ENCODE data around the gene CD8A. TPM values are rescaled to one million over a fixed set of nuclear protein-coding genes. Genes with fewer than 3 reads are reported as not detected.

The CD8A gene
- total RNA-seq, 1 donor from 2014 or later, result 0.62 TPM

DNA sequence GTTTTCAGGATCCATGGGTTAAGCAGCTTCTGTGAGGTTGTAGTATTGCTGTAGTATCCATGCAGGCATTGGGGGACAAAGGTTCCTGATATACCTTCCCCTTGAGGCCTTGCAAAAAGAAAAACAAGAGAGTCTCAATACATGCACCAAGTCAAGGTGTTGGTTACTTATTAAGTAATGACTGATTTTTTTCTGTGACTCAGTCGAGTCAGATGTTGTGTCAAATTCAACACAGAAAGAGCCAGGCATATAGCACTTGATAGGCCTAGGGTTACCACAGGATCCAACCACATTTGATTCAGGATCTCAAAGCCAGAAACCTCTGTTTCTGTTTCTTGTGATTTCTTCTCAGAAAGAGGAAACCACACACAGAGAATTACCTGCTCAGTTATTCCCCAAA is 24.9 kb upstream of the CD8A start:
- no peak for DNase-seq (ENCODE audit: low spot score)
- intact Hi-C loops (cut with DNase I), result no loop called here

DNA sequence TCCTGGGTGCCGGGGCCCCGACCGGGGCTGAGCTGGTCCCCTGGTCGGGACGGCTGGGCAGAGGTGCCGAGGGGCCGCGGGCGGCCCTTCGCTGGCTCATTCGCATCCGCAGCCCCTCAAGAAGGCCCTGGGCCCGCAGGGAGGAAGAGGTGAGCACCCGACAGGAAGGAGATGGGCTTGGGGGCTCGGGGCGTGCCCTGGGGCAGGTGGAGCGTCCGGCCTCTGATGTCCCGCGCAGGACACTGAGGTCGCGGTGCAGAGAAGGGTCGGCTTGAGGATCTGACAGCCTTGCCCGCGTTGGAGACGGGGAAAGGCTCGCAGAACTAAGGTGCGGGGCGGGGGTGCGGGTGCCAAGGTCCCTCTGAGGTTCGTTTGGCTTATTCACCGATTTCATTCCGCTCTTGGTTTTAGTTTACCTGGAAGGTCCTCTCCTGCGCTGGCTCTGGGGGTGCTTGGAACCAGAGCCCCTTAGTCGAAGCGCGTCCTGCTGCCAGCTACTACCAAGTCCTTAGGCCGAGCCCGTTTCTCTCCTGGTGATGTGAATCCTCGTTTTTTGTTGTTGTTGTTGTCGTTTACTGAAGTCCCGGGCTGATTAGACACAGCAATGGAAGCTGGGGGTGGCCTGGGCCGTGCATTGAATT is 18.9 kb upstream of the CD8A start:
- intact Hi-C loops (cut with DNase I), result no loop called here
- DNase-seq (ENCODE audit: low spot score), result no peak

DNA sequence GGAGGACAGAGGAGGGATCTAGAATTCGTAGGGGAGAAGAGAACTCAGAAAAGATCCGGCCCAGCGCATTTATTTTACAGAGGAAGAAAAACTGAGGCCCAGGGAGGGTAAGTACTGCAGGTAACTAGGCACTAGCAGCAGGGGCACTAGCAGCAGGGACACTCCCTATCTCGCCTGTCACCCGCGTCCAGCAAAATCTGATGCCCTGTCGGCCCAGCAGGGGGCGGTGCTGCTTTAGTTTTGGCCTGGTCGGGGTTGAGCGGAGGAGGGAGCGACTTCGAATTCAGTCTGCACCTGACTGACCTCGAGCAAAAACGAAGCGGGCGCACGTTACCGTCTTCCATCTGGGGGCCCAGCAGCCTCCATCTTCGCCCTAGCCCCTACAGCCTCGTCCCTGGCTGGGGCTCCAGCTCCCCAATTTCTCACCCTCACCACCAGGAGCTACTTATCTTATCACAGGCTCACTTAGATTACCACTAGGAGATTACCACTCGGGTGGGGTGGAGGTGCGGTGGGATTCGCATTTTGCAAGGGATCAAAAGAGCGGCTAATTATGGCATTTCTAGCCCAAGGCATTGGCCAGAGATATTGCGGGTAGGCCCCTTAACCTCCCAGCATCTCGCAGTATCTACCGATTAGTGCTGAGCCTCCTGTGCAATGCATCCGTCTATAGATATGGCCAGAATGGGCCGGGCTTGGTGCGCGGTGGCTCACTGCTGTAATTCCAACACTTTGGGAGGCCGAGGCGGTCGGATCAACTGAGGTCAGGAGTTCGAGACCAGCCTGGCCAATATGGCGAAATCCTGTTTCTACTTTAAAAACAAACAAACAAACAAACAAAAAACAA is 17.8 kb upstream of the CD8A start:
- intact Hi-C loops (cut with DNase I), result no loop called here

DNA sequence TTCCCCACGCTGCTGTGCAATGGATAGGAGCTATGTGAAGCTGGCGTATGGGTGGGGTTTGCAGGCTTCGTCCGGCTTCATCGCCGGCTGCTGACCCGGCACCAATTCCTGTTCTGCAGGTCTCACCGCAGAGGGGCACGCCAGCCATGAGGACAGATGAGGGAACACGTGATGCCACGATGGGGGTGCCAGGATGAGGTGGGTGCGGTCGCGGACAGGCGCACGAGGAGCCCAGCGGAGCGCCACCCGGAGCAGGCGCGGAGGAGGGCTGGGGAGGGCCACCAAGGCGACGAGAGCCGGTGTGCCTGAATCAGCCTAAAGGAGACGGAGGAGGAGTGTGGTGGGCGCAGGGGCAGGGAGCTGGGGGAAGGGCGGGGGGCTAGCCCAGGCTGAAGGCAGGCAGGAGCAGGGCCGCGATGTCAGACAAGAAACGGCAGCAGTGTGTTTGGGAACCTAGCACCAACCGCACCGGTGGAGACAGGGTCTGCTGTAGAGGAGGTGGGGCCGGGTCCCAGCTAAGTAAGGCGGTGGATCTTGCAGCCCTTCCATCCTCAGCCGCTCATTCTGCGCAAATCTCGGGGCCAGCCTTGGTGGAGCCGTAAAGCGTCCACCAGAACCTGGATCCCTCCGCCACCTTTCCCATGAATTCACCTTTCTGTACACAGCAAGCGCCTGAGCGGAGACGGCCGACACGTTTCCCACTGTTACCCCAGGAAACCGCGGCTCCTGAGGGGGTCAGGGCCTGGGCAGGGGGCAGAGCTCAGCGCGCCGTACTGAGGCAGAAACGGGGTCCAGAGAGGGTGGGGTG is 17.0 kb upstream of the CD8A start:
- no peak for DNase-seq (ENCODE audit: low spot score)
- intact Hi-C loops (cut with DNase I), result no loop called here

More for the DNA sequence above, 17.8 kb upstream of the CD8A start:
- peak; percentile 94 for DNase-seq (ENCODE audit: low spot score)

DNA sequence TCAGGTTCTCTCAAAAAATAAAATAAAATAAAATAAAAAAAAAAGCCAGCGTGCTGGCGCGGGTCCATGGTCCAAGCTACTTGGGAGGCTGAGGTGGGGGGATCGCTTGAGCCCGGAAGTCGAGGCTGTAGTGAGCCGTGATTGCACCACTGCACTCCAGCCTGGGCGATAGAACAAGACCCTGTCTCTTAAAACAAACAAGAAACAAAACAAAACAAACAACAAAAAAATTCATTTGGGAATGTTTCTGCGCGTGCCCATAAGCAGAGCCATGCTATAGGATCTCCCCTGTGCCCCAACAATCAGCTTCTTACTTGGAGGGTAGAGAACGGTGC is 16.4 kb upstream of the CD8A start:
- intact Hi-C loops (cut with DNase I), result no loop called here
- no peak for DNase-seq (ENCODE audit: low spot score)

DNA sequence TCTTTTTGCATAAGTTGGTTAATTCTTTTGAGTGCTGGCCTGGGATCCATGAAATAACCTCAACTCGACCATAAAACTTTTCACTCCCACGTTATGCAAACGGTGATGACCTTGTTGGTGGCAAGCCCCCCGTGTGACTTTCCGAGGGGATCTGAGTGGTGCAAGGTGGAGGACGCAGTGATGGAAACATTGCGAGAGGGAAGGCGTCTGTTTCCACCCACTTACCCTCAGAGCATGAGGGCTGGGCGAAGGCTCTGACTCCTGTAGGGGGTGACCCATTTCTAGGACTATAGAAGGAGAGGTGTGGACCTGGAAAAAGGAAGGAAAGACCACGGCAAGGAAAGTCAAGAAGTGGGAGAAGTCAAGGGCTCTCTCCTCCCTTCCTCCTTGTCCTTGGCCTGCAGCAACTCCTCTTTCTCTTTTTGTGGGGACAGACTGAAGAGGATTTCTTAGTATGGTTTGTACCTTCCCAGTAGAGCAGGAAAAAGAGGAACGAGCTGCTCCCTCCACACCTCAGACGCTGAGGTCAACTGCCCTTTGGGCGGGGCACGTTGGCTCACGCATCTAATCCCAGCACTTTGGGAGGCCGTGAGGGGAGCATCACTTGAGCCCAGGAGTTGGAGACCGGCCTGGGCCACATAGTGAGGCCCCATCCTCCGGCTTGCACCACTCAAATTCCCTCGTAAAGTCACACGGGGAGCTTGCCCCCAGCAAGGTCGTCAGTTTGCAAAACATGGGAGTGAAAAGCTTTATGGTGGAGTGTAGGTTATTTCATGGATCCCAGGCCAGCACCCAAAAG is 15.5 kb upstream of the CD8A start:
- intact Hi-C loops (cut with DNase I), result no loop called here
- no peak for DNase-seq (ENCODE audit: low spot score)

DNA sequence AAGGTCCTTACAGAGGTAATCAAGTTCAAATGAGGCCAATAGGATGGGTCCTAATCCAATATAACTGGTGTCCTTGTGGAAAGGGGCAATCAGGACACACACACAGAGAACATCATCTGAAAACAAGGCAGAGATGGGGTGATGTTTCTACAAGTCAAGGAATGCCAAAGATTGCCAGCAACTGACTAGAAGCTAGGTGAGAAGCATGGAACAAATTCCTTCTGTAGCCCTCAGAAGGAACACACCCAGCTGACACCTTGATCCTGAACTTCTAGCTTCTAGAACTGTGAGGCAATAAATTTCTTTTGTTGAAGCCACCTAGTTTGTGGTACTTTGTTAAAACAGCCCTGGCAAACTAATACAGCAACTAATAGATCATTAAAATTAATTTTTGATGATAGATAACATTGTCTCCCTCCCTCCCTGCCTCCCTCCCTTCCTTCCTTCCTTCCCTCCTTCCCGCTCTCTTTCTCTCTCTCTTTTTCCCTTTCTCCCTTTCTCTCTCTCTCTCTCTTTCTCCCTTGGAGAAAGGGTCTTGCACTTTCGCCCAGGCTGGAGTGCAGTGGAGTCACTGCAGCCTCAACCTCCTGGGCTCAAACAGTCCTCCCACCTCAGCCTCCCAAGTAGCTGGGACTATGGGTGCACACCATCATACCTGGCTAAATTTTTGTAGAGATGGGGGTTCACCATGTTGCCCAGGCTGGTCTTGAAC is 10.3 kb upstream of the CD8A start:
- intact Hi-C loops (cut with DNase I), result no loop called here
- no peak for DNase-seq (ENCODE audit: low spot score)

DNA sequence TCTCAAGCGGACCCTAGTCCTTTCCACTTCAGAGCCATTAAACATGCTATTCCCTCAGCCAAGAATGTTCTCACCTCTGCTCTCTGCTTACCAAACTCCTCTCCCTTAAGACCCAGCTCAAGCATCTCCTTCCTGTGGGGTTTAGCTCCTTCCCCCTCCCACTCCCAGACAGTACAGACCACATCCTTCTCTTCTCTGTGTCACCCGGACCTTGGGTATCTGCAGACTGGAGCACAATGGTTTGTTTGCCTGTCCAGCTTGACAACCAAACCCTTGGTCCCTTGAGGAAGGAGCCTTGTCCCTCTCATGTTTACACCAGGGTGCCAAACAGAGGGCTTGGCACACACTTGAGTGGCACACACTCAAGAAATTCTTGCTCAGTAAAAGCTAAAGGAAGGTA is 4.1 kb upstream of the CD8A start:
- DNase-seq (ENCODE audit: low spot score), result no peak
- intact Hi-C loops (cut with DNase I), result no loop called here

DNA sequence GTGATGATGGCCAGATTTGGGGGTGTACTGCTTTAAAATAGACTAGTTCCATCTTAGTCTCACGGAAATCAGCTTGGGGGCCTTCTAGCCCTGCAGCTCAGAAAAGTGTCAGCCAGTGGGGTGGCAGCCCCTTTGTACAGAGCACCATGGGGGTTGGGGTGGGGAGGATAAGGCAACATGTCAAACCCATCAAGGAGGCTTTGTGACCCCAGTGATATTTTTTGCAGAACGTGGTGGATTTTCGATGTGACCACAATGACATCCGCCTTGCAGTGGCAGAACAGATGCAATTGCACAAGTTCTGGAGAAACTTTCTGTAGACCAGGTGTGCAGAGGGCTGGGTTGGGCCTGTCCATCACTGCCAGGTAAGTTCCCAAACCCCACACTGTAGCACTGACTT is 3.0 kb upstream of the CD8A start:
- no peak for DNase-seq (ENCODE audit: low spot score)
- intact Hi-C loops (cut with DNase I), result no loop called here

DNA sequence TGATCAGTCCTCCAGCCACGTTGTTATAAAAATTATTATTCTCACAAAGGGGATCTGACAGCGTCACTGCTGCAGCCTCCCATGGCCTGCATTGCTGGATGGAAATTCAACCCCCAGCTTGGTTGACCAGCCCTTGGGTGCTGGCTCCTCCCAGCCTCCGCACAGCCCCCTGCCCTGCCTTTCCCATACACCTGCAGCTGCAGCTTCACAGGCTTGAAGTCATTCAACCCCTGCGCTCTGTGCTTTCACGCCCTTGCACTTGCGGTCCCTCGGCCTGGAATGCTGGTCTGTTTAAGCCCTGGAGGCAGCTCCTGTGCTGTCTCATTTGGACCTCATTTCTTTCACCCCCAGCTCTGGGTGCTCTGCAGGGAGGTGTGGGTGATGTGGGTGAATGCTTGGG is 860 bp upstream of the CD8A start:
- DNase-seq (ENCODE audit: low spot score), result no peak
- intact Hi-C loops (cut with DNase I), result no loop called here

DNA sequence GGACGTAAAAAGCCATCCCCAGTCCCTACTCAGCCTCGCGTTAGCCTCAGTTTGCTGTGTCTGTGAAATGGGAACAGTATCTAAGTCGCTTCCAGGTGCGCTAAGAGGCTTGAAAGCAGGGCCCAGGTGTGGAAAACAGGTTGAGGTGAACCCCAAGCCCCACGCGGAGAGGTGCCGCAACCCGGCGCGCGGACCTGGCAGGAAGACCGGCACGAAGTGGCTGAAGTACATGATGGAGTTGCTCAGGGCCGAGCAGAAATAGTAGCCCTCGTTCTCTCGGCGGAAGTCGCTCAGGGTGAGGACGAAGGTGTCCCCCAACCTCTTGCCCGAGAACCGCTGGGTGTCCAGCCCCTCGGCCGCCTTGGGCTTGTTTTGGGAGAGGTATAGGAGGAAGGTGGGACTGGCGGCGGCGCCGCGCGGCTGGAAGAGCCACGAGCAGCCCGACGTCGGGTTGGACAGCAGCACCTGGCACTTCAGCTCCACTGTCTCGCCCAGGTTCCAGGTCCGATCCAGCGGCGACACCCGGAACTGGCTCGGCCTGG is 508 bp downstream of the CD8A start:
- intact Hi-C loops (cut with DNase I), result no loop called here
- DNase-seq (ENCODE audit: low spot score), result no peak

DNA sequence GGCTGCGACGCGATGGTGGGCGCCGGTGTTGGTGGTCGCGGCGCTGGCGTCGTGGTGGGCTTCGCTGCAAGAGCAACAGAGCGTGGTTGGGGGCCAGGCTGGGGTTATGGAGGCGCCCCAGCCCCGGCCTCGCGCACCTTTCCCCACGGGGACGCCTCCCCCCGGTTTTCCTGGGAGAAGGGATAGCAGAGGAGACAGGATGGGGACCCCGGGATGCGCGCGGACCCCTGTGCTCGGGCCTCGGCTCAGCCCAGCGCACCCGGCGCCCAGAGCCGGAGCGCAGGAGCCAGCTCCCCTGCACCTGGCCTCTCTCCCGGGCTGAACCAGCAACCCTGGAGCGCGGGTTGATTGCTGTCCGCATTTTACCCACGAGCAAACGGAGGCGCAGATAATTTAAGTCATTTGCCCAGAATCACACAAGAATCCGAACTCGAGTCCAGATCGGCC is 1.0 kb downstream of the CD8A start:
- intact Hi-C loops (cut with DNase I), result no loop called here
- no peak for DNase-seq (ENCODE audit: low spot score)

DNA sequence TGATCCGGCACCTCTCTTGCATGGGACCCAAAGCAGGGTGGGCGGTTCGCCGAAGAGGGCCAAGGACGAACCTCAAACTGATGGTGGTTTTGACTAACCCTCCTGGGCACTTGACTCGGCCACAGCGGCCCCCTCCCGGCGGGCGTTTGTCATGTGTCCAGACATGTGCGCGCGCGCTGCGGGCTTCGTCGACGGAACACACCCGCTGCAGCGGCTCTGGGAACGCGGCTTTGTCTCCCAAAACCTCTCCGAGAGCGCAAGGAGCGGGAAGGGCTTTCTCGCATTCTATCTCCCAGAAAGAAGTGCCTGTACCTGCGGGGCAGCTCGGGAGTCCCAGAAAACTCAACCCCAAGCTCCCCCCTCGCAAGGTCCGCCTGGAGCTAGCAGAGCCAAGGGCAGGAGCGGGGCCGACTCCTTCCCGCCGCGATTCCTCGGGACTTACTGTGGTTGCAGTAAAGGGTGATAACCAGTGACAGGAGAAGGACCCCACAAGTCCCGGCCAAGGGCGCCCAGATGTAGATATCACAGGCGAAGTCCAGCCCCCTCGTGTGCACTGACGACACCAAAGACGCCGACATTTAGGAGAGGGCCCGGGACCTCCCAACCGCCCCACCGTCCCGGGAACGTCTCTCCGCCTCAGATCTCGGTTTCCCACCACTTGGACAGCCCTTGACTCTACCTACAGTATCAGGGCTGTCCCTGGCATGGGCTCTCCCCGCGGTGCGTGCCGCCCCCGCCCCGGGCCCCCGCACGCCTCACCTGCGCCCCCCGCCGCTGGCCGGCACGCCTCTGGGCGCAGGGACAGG is 1.6 kb downstream of the CD8A start:
- no peak for DNase-seq (ENCODE audit: low spot score)
- intact Hi-C loops (cut with DNase I), result no loop called here

DNA sequence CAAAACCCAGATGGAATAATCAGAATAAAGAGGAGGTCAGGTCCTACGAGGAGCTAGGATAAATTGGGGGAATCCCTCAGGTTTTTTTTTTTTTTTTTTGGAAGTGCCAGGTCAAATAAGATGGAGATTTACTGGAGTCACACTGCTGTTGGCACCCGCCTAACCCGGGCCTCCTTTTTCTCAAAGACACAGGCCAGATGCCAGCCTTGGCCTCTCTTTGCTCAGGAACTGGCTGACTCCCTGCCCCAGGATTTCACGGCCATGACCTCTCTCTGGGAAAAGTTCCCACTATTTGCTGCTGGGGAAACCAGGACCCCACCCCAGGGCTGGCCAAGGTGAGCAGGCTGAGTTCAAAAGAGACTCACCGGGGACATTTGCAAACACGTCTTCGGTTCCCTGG is 2.5 kb downstream of the CD8A start:
- DNase-seq (ENCODE audit: low spot score), result no peak

DNA sequence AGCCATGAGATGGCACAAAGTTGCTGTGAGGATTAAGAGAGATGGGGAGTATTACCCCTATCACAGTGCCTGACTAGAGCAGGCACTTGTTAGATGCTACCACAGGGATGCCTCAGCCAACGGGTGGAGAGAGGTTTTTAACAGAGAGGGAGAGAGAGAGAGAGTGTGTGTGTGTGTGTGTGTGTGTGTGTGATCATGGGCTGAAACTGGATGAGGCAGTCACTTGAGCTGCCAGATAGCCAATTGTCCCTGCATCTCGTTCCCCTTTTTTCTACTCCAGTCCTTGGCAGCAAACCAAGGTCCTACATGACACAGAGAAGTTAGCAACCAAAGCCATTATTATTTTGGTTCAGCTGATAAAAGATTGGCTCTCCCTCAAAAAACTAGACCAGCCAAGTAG is 3.0 kb downstream of the CD8A start:
- intact Hi-C loops (cut with DNase I), result no loop called here
- DNase-seq (ENCODE audit: low spot score), result no peak

More for the DNA sequence above, 2.5 kb downstream of the CD8A start:
- intact Hi-C loops (cut with DNase I), result no loop called here

DNA sequence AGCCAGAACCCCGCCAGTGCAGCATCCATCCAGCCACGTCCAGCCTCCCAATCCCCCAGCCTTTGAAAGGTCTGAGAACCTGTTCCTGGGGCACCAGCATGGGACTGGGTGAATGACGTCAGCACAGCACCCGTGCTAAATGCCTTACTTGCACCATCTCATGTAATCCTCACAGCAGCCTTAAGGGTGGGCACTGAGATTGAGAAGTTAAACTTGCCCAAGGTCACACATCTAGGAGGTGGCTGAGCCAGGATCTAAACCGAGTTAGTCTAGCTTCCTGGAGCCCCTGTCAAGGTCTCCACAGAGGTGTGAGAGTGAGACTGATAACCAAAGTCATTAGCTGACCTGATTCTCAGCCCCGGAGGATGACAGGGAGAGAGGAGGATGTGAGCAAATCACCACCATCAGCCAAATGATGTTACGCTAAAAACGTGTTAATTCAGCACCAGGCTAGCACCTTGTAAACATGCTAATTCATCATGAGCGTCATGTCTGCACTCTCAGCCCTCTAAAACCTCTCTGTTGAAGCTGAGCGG is 4.6 kb downstream of the CD8A start:
- DNase-seq (ENCODE audit: low spot score), result no peak
- intact Hi-C loops (cut with DNase I), result no loop called here

DNA sequence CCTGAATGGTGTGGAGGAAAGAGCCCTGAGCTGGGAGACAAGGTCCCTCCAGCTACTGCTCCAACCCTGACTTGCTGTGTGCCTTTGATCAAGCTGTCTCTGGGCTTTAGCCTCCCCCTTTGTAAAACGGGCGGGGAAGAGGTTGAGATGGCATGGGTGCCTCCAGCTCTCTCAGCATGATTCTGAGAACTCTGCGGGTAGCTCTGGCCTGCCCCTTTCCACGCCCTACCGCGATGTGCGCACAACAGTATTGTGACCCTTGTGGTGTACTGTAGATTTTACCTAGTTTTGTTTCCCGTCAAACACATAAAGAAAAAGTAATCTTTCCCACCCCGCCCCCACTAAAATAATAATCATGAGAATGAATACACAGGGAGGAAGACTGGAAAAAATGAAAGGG is 5.3 kb downstream of the CD8A start:
- intact Hi-C loops (cut with DNase I), result no loop called here
- DNase-seq (ENCODE audit: low spot score), result no peak
